Stimulated activated CD4-positive, alpha-beta T cell treated with anti-CD3 and anti-CD28 coated beads, Interleukin-2, amount 100 ng/mL, for 24 hours (primary cell): ENCODE measurements around the gene SCLY.
A peak's percentile ranks its signal among the peaks of the same experiment; 100 is the strongest.
"Not testable (repeated sequence)": the region's sequence is repeated elsewhere in the genome, so short reads cannot be mapped to it uniquely, and the experiment has no call there.

Source experiments
- DNase-seq, 2 donors: peaks; one replicate each; pipeline ENCODE4 v3.0.0-alpha.2; 2020

The SCLY gene

GRCh38 chr2:238042090-238042489 is 18.7 kb upstream of the SCLY start:
- no peak for DNase-seq

- no peak for DNase-seq
Measured at GRCh38 chr2:238042849-238043584, 17.8 kb upstream of the SCLY start.

GRCh38 chr2:238043851-238044250 is 16.9 kb upstream of the SCLY start:
- no peak for DNase-seq

GRCh38 chr2:238045575-238045974 is 15.2 kb upstream of the SCLY start:
- no peak for DNase-seq

- DNase-seq: no peak
Measured at GRCh38 chr2:238046725-238047270, 14.0 kb upstream of the SCLY start.

- DNase-seq: no peak
Measured at GRCh38 chr2:238053191-238053776, 7.5 kb upstream of the SCLY start.

- no peak for DNase-seq
Measured at GRCh38 chr2:238055841-238056240, 5.0 kb upstream of the SCLY start.

GRCh38 chr2:238057696-238058575 is 2.9 kb upstream of the SCLY start:
- DNase-seq: not testable (repeated sequence)

GRCh38 chr2:238059505-238059904 is 1.3 kb upstream of the SCLY start:
- DNase-seq: no peak

GRCh38 chr2:238060096-238060541 is 682 bp upstream of the SCLY start:
- DNase-seq: no peak

GRCh38 chr2:238061315-238062202 is 758 bp downstream of the SCLY start:
- peak; percentile 22 to 44 for DNase-seq

- DNase-seq: no peak
Measured at GRCh38 chr2:238063414-238064189, 2.8 kb downstream of the SCLY start.

GRCh38 chr2:238064376-238064775 is 3.6 kb downstream of the SCLY start:
- no peak for DNase-seq

- DNase-seq: no peak
Measured at GRCh38 chr2:238065071-238065846, 4.5 kb downstream of the SCLY start.

GRCh38 chr2:238066218-238066617 is 5.4 kb downstream of the SCLY start:
- no peak for DNase-seq

GRCh38 chr2:238066718-238067117 is 5.9 kb downstream of the SCLY start:
- peak; percentile 33 to 49 for DNase-seq

GRCh38 chr2:238067939-238068338 is 7.1 kb downstream of the SCLY start:
- no peak for DNase-seq

- DNase-seq: no peak
Measured at GRCh38 chr2:238069021-238069709, 8.4 kb downstream of the SCLY start.

GRCh38 chr2:238069877-238070276 is 9.1 kb downstream of the SCLY start:
- no peak for DNase-seq

- DNase-seq: no peak
Measured at GRCh38 chr2:238075397-238075796, 14.6 kb downstream of the SCLY start.
